HG03575 (cell line): Measurements from ENCODE around the gene IL34.
"Not testable (repeated sequence)": the region's sequence is repeated elsewhere in the genome, so short reads cannot be mapped to it uniquely, and the experiment has no call there.

Experiments used
- ATAC-seq: cut with Tn5 transposase; IDR thresholded peaks from one replicate; pipeline ENCODE4 v1.9.1; 2021; ENCODE audit not compliant: unreplicated experiment, insufficient number of reproducible peaks, low FRiP score; ENCODE audit errors: extremely low read depth

The IL34 gene

GRCh38 chr16:70646260-70647241, at the start of gene IL34:
Gene IL34 (plus strand): TSS chr16:70646559. CDS start chr16:70646948, 389 bp downstream.
- ATAC-seq: no peak

DNA sequence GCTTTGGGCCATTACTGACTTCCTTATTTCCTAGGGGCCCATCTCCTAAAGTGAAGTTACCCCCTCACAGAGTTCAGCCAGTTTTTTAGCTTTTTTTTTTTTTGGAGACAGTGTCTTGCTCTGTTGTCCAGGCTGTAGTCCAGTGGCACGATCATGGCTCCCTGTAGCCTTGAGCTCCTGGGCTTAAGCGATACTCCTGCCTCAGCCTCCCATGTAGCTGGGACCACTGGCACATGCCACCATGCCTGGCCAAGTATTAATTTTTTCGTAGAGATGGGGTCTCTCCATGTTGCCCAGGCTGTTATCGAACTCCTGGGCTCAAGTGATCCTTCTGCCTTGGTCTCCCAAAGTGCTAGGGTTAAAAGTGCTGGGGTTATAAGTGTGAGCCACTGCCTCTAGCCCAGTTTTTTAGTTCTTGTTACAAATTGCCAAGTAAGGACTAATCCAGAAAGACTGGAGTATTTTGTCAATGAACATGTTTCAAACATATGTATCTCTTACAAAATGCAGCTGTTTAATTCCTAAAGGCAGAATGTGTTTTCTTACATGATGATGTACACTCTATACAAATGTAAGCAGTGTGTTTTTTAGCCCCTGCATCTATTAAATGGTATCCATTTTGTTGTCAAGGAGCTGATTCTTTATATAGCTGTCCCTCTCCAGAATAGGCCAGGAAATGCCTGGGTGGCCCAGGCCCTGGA, 49.1 kb upstream of the IL34 start:
- no peak for ATAC-seq

- ATAC-seq: no peak
Measured at GRCh38 chr16:70598937-70599503, 47.3 kb upstream of the IL34 start.

GRCh38 chr16:70600730-70601129, 45.6 kb upstream of the IL34 start:
- ATAC-seq: no peak

DNA sequence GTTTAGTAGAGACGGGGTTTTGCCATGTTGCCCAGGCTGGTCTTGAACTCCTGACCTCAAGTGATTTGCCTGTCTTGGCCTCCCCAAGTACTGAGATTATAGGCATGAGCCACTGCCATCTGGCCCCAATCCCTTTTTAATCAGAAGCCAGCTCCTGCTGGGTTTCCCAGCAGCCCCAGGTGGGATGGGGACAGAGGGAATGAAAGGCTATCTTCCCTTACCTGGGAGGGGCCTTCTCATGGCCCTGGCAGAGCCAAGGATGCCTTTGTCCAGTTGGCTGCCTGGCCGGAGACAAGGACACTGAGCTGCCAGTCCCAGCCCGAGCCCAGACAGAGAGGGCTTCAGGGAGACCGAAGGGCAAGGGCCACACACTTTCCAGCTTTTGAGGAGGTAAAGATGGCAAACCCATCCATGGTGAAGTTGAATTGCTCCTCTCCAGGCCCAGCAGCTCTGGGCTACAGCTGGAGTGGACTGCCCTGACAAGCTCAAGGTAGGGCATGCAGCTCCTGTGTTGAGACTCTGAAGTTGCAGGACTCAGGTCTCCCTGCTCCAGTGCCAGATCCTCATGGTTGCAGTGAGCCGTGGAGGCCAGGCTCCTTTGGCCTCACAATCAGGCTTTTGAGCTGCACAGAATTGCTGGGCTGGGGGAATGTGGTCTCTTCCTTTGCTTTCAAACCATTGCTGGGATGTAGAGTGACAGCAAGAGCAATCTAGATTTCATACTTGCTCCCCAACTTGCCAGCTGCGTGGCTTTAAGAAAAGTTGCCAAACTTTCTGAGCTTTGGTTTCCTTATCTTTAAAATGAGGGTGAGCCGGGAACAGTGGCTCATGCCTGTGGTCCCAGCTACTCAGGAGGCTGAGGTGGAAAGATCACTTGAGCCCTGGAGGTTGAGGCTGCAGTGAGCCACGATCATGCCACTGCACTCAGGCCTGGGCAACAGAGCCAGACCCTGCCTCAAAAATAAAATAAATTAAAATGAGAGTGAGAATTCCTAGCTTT, 44.5 kb upstream of the IL34 start:
- no peak for ATAC-seq

GRCh38 chr16:70602831-70603230, 43.5 kb upstream of the IL34 start:
- no peak for ATAC-seq

- no peak for ATAC-seq
Measured at GRCh38 chr16:70604407-70605282, 41.7 kb upstream of the IL34 start.

DNA sequence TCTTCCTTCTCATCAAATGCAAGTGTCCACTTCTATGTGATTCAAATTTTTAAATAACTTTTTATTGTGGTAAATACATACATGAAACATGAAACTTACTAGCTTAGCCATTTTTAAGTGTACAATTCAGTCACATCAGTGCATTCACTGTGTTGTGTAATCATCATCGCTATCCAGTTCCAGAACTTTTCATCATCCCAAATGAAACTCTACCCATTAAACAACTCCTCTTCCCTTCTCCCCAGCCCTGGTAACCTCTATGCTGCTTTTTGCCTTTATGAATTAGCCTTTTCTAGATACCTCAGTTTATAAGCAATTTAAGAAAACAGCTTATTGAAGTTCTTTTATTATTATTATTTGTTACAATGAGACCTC, 41.1 kb upstream of the IL34 start:
- ATAC-seq: no peak

DNA sequence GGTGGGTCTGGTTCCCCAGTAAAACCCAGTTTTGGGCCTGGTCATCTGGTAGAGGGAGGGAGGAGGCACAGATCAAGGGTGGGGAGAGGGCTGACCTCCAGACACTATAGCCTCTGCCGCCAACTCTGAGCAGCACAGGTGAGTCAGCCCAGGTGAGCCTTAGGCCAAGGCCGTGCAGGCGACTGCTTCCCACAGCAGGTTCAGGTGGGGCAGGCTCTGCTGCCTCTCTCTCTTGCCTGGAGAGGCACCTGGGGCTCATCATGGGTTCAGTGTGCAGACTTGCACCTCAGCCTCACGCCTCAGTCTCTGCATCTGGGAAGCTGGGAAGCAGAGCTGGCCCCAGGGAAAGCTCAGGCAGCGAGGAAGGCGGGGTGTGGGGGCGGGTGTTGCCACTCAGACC, 37.8 kb upstream of the IL34 start:
- no peak for ATAC-seq

DNA sequence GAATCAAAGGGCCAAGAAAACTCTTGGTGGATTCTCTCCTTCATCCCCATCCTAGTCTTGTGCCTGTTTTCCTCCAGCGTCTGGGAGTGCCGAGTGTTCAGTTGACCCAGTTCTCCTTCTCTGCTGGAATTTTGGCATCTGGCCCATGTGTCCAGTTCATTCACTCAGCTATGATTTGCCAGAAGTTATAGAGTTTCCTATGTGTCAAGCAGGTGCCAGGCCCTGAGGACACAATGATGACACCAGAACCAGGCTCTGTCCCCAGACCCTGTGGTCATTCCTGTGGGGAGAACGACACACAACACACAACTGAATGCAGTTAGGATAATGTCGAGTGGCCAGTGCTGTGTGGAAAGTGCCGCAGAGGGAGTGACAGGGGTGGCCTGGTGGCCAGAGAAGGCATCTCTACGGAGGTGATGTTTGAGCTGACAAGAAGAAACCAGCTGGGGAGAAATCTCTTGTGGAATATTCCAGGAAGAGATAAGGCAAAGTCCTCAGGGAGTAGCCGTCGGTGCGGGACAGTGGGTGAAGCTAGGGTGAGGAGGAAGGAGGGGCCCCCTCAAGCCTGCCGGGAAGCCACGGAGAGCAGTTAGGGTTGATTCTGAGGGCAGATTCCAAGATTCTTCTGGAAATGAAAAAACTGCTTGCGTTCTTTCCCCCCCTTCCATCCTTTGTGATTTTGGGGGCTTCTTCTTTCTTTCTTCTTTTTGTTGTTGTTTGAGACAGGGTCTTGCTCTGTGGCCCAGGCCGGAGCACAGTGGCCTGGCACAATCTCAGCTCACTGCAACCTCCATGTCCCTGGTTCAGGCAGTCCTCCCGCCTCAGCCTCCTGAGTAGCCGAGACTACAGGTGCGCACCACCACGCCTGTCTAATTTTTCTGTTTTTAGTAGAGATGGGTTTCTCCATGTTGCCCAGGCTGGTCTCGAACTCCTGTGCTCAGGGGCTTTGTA, 35.8 kb upstream of the IL34 start:
- ATAC-seq: no peak

- no peak for ATAC-seq
Measured at GRCh38 chr16:70611224-70611598, 35.1 kb upstream of the IL34 start.

GRCh38 chr16:70611785-70612303, 34.5 kb upstream of the IL34 start:
- ATAC-seq: no peak

GRCh38 chr16:70612931-70613330, 33.4 kb upstream of the IL34 start:
- no peak for ATAC-seq

GRCh38 chr16:70614208-70614951, 32.0 kb upstream of the IL34 start:
- no peak for ATAC-seq

GRCh38 chr16:70615945-70616344, 30.4 kb upstream of the IL34 start:
- ATAC-seq: no peak

- not testable (repeated sequence) for ATAC-seq
Measured at GRCh38 chr16:70621864-70622263, 24.5 kb upstream of the IL34 start.
